Stimulated activated CD8-positive, alpha-beta memory T cell treated with anti-CD3 and anti-CD28 coated beads, Interleukin-2, amount 100 ng/mL, for 48 hours (primary cell): ENCODE data around the gene GGPS1.
"Not testable (repeated sequence)": the region's sequence is repeated elsewhere in the genome, so short reads cannot be mapped to it uniquely, and the experiment has no call there.

ENCODE experiments used
- DNase-seq, 2 donors: peaks; one replicate each; pipeline ENCODE4 v3.0.0-alpha.2; 2020; ENCODE audit warnings: low read depth in 2 of 2

GGPS1 gene

GRCh38 chr1:235328271-235329138, at the start of gene GGPS1:
Gene GGPS1 (plus strand): TSS chr1:235328570. CDS start chr1:235335265, 6,695 bp downstream.
- peak; percentile 97 to 98 for DNase-seq

GRCh38 chr1:235278915-235279292, 49.5 kb upstream of the GGPS1 start:
- no peak for DNase-seq

- DNase-seq = no peak
These were observed 48.7 kb upstream of the GGPS1 start for GRCh38 chr1:235279694-235280093.

- DNase-seq = no peak
These were observed 47.9 kb upstream of the GGPS1 start for GRCh38 chr1:235280467-235280866.

GRCh38 chr1:235283636-235284035, 44.7 kb upstream of the GGPS1 start:
- not testable (repeated sequence) for DNase-seq

- no peak for DNase-seq
These were observed 44.1 kb upstream of the GGPS1 start for GRCh38 chr1:235284231-235284769.

- DNase-seq = no peak
These were observed 41.7 kb upstream of the GGPS1 start for GRCh38 chr1:235286667-235287066.

- no peak for DNase-seq
These were observed 41.0 kb upstream of the GGPS1 start for GRCh38 chr1:235287208-235287882.

- no peak for DNase-seq
These were observed 38.3 kb upstream of the GGPS1 start for GRCh38 chr1:235289859-235290739.

- DNase-seq = no peak
These were observed 37.4 kb upstream of the GGPS1 start for GRCh38 chr1:235290740-235291502.

- no peak for DNase-seq
These were observed 36.7 kb upstream of the GGPS1 start for GRCh38 chr1:235291599-235292091.

- no peak for DNase-seq
These were observed 35.6 kb upstream of the GGPS1 start for GRCh38 chr1:235292790-235293189.

GRCh38 chr1:235293322-235293942, 34.9 kb upstream of the GGPS1 start:
- no peak for DNase-seq

- DNase-seq = no peak
These were observed 32.4 kb upstream of the GGPS1 start for GRCh38 chr1:235295902-235296350.

- no peak for DNase-seq
These were observed 31.6 kb upstream of the GGPS1 start for GRCh38 chr1:235296729-235297128.

GRCh38 chr1:235297579-235297978, 30.8 kb upstream of the GGPS1 start:
- DNase-seq = no peak

- no peak for DNase-seq
These were observed 29.6 kb upstream of the GGPS1 start for GRCh38 chr1:235298758-235299157.

- no peak for DNase-seq
These were observed 29.1 kb upstream of the GGPS1 start for GRCh38 chr1:235299169-235299858.

- no peak for DNase-seq
These were observed 26.2 kb upstream of the GGPS1 start for GRCh38 chr1:235302143-235302542.
